Heart left ventricle (tissue), 16 donors: ENCODE data around the gene NOP9. TPM values are rescaled to one million over a fixed set of nuclear protein-coding genes. Genes with fewer than 3 reads are reported as not detected.

Experiments
- ATAC-seq, 4 donors: fragments of 200-7000 bp; cut with Tn5 transposase; one replicate each; pipeline ENCODE4 v1.9.1; 2020 to 2022; ENCODE audit warnings: moderate library complexity in 4 of 4, mild to moderate bottlenecking in 3 of 4, moderate number of reproducible peaks in 1 of 4
- DNase-seq, 5 donors: peaks; one replicate each; pipeline ENCODE4 v3.0.0-alpha.2; 2020
- H3K27ac ChIP-seq, 12 donors: fragments of 200-600 bp; sonication (generic) in 4 of 12; one replicate each; pipeline versions ENCODE4 v1.5.0 to v1.8.0; 2016 to 2022; ENCODE audit warnings: mild to moderate bottlenecking in 2 of 12
- H3K27me3 ChIP-seq, 9 donors: fragments of 200-600 bp; sonication (generic) in 2 of 9; one replicate each; pipeline versions ENCODE4 v1.5.1 to v1.8.0; 2016 to 2022; ENCODE audit warnings: mild to moderate bottlenecking in 3 of 9
- H3K36me3 ChIP-seq, 9 donors: fragments of 200-600 bp; sonication (generic) in 2 of 9; one replicate each; pipeline versions ENCODE4 v1.5.0 to v1.8.0; 2018 to 2022; ENCODE audit warnings: mild to moderate bottlenecking in 2 of 9
- H3K4me1 ChIP-seq, 12 donors: fragments of 200-600 bp; sonication (generic) in 4 of 12; one replicate each; pipeline versions ENCODE4 v1.5.0 to v1.8.0; 2016 to 2022; ENCODE audit warnings: mild to moderate bottlenecking in 3 of 12
- H3K4me3 ChIP-seq, 12 donors: fragments of 200-600 bp; sonication (generic) in 4 of 12; one replicate each; pipeline versions ENCODE4 v1.5.0 to v1.8.0; 2017 to 2022; ENCODE audit warnings: mild to moderate bottlenecking in 9 of 12, moderate library complexity in 4 of 12
- H3K9me3 ChIP-seq, 12 donors: fragments of 200-600 bp; sonication (generic) in 4 of 12; one replicate each; pipeline versions ENCODE4 v1.5.0 to v1.8.0; 2016 to 2022; ENCODE audit warnings: mild to moderate bottlenecking in 1 of 12
- CTCF ChIP-seq, 12 donors: fragments of 200-600 bp; sonication (generic) in 4 of 12; IDR thresholded peaks; one replicate each; pipeline versions ENCODE4 v1.5.0 to v1.8.0; 2018 to 2022; ENCODE audit warnings: antibody characterized with exemption in 12 of 12, mild to moderate bottlenecking in 5 of 12
- POLR2A ChIP-seq, 2 donors: fragments of 450-650 bp; IDR thresholded peaks; one replicate each; pipeline ENCODE4 v1.6.1; 2017; ENCODE audit warnings: antibody characterized with exemption in 2 of 2, mild to moderate bottlenecking in 2 of 2, moderate library complexity in 2 of 2
- WGBS, 4 donors: extraction: QIAGEN DNeasy Blood & Tissue Kit in 2 of 4; methylation state at CpG; one replicate each; pipeline versions ENCODE4 v1.1.5 to v1.1.7; 2013 to 2018; 5-methylcytosine and 5-hydroxymethylcytosine counted together
- intact Hi-C, 10 donors: fragments of 100-400 bp; cut with DNase I; formaldehyde crosslinking; loops; one replicate each; pipeline versions ENCODE4 v1.11.1 to v1.14.2; 2022
- long read RNA-seq, 3 donors: library from polyadenylated mRNA; unstranded; transcript quantifications; one replicate each; pipeline ENCODE4 v2.0.0, GENCODE V29; 2020 to 2021
- polyA plus RNA-seq, 2 donors: library from polyadenylated mRNA; stranded (reverse); fragments of 200-250 nt; gene quantifications; one replicate each; pipeline ENCODE4 v1.2.3, GENCODE V29; 2013
- total RNA-seq, 9 donors: library from RNA; depleted of rRNA in 2 of 9; stranded (reverse); fragments of >200 nt in 2 of 9; fragmentation: NEBNext Ultra II Directional in 3 of 9; extraction: Animal tissue kit (Norgen Biotek cat#: 25700) in 3 of 9; gene quantifications; one replicate each; pipeline versions ENCODE4 v1.1.0 to v1.2.4, GENCODE V29; 2016 to 2023
- donor health status: ischemic (EF 13 %, LVEDD 7.1; RV severe dilation, severe dysfunction).
- donor health status: healthy with polysubstance abuse.
- donor health status: DM: no; HTN: yes; CAD: no.
- donor health status: DM: no; HTN: no; CAD: no.
- donor health status: ischemic (EF 25% LVEDD 6.9; RV normal size, moderate dysfunction).
- donor health status: ischemic (EF 25% LVEDD 5.7; RV mildly dilated, moderate dysfunction).
- donor health status: healthy.
- donor health status: DM: yes; HTN: yes; CAD: no.
- donor health status: ischemic (EF 35%, LVEDD 5.7; RV mildly dilated, moderate dysfunction).
- donor health status: nonischemic (EF 11% LVEDD 7.7; RV severe dilation, severe dysfunction).
- donor health status: DM: yes; HTN: yes; CAD: no.
- donor health status: PGD.
- donor health status: ischemic (EF 29% LVEDD 5.4; RV normal size, mild dysfunction).
- donor health status: nonischemic (EF 23%, LVEDD 6.1; RV moderate dilation, normal function).

The NOP9 gene, protein sequence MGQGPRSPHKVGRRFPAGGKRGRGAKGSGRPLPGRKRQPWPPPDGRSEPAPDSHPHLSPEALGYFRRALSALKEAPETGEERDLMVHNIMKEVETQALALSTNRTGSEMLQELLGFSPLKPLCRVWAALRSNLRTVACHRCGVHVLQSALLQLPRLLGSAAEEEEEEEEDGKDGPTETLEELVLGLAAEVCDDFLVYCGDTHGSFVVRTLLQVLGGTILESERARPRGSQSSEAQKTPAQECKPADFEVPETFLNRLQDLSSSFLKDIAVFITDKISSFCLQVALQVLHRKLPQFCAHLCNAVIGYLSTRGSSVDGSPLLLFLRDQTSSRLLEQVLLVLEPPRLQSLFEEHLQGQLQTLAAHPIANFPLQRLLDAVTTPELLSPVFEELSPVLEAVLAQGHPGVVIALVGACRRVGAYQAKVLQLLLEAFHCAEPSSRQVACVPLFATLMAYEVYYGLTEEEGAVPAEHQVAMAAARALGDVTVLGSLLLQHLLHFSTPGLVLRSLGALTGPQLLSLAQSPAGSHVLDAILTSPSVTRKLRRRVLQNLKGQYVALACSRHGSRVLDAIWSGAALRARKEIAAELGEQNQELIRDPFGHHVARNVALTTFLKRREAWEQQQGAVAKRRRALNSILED
- total RNA-seq, result 10 to 100 TPM; 22.1 to 34.0 (median 27.8) TPM
- 10 to 100 TPM; 13.5 to 29.8 TPM for polyA plus RNA-seq
- long read RNA-seq, donor 1, partial matches to known transcripts, result 5 of 13 reads
- long read RNA-seq, donor 1, other reads (novel, unspliced or antisense), result 8 of 13 reads
- long read RNA-seq, donor 2, full-length matches to known transcripts, result 1 of 28 reads
- long read RNA-seq, donor 2, partial matches to known transcripts, result 2 of 28 reads
- long read RNA-seq, donor 2, other reads (novel, unspliced or antisense), result 25 of 28 reads
- long read RNA-seq, donor 3, partial matches to known transcripts, result 7 of 9 reads
- long read RNA-seq, donor 3, other reads (novel, unspliced or antisense), result 2 of 9 reads

DNA sequence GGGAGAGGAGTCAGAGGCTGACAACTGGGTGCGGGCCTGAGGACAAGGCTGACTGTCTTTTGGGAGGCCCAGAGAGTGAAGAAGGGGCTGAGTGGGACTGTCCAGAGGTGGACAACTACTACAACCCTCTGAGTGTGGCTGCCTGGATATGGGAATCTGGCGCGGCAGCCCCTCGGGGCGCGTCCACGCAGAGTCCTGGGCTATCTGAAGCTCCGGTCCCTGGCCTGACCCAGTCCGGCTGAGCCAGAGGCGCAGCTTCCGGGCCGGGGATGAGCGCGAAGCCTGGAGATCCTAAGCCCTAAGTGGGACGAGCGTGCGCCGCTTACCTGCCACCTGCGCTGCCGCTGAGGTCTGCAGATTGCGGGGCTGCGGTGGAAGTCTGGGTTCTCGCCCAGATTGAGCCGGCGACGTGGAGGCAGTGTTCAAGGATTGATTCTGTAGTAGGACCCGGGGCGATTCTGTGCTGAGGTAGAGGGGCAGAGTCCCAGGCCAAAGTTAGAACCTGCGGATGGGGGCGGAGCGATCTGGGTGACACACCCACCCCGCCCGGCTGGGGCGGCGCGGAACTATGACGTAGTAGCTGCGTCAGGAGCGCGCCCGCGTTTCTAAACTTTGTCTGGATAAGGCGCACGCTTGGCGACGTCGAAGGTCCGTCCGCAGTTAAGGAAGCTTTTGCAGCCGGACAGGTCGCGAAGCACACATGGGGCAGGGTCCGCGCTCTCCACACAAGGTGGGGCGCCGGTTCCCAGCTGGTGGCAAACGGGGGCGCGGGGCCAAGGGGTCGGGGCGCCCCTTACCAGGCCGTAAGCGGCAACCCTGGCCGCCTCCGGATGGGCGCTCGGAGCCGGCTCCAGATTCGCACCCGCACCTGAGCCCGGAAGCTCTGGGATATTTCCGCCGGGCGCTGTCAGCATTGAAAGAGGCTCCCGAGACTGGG, at the start of gene NOP9, which contains the start of gene DHRS1:
NOP9 (plus strand) TSS at position 596 of the 937 bp plus-strand sequence; CDS start at position 701, 105 bp downstream.
DHRS1 (minus strand) TSS at position 526 of the 937 bp plus-strand sequence. CDS start 674 bp downstream, outside the sequence.
- Histone ChIP-seq H3K4me3 (peak within 1 kb of the TSS; percentile 75 to 99 (median 95)), H3K9me3 (no peaks in the 10 kb centered on the region), H3K36me3 (peaks cover 0 to 57% (median 48%) of the 10 kb centered on the region in 9 donors), H3K27ac (peak within 1 kb of the TSS; percentile 1 to 91 (median 80)), H3K27me3 (no peaks in the 10 kb centered on the region), H3K4me1 (peaks cover 0 to 40% (median 24%) of the 10 kb centered on the region in 12 donors)
- peak; percentile 83 to 94 (median 92) for ATAC-seq
- WGBS, 4 donors, result 0 to 6% (median 0%) methylated on average over 3 to 75 of the region's 75 CpGs
- peak; percentile 90 to 96 (median 92) for DNase-seq
- TF ChIP-seq CTCF (IDR thresholded peaks at IDR 0.05) (no peak), POLR2A (IDR thresholded peaks at IDR 0.05) (peak in 1 of 2 donors; percentile 55)
- intact Hi-C loops, result loop anchor here in 3 of 10 donors (1.0 to 5.0 kb wide), 3 partner anchors 28 to 242 kb away; partner anchors contain the start of genes TINF2 (in 2 of the 3) and RABGGTA (in 1 of the 3)

DNA sequence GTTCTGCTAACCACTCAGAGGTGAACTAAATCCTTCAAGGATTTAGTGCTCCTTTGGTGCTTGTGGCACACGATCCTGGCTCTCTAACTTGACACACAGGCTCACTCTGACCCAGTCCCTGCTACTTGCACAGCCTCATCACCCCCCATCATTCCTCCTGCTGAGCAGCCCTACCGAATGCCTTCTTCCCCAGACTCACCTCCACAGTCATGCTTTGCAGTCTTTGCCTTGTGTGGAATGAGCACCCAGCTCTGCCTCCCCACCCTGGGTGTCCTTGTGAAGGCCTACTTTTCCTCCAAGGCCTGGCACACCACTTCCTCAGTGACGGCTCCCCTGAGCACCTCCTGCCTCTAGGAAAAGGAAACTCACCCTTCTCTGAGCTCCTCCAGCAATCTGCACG, 49.3 kb upstream of the NOP9 start:
- TF ChIP-seq CTCF (IDR thresholded peaks at IDR 0.05) (no peak), POLR2A (IDR thresholded peaks at IDR 0.05) (no peak)
- no peaks in the 10 kb centered on the region for H3K27me3 ChIP-seq
- intact Hi-C loops, result loop anchor here in 1 of 10 donors (2.0 kb wide), 1 partner anchor 40 kb away; no protein-coding TSS in a partner anchor
- peaks cover 0 to 9% (median 0%) of the 10 kb centered on the region in 9 donors for H3K36me3 ChIP-seq
- no peak overlapping the region for H3K27ac ChIP-seq
- no peaks in the 10 kb centered on the region for H3K9me3 ChIP-seq
- ATAC-seq (no peak), DNase-seq (no peak)
- H3K4me1 ChIP-seq, result peaks cover 0 to 30% (median 0%) of the 10 kb centered on the region in 12 donors
- no peak overlapping the region for H3K4me3 ChIP-seq
- 70 to 77% (median 71%) methylated on average over 4 of the region's 4 CpGs for WGBS, 4 donors

GRCh38 chr14:24251880-24252288, 47.8 kb upstream of the NOP9 start:
- no peak overlapping the region for H3K27ac ChIP-seq
- DNase-seq (no peak), ATAC-seq (no peak)
- peaks cover 0 to 9% (median 0%) of the 10 kb centered on the region in 9 donors for H3K36me3 ChIP-seq
- no peaks in the 10 kb centered on the region for H3K27me3 ChIP-seq
- WGBS, 4 donors, result 63 to 91% (median 78%) methylated on average over 1 of the region's 1 CpG
- peaks cover 0 to 23% (median 0%) of the 10 kb centered on the region in 12 donors for H3K4me1 ChIP-seq
- intact Hi-C loops, result loop anchor here in 1 of 10 donors (2.0 kb wide), 1 partner anchor 39 kb away; no protein-coding TSS in a partner anchor
- TF ChIP-seq POLR2A (IDR thresholded peaks at IDR 0.05), result no peak
- TF ChIP-seq CTCF (IDR thresholded peaks at IDR 0.05), result no peak
- H3K4me3 ChIP-seq, result no peak overlapping the region
- no peaks in the 10 kb centered on the region for H3K9me3 ChIP-seq
